HuH-7 (cell line): ENCODE results near the gene F11.
"Not testable (repeated sequence)": the region's sequence is repeated elsewhere in the genome, so short reads cannot be mapped to it uniquely, and the experiment has no call there.

ENCODE experiments used
- DNase-seq: peaks from one replicate; pipeline ENCODE4 v3.0.0; 2011; ENCODE audit warnings: low spot score

The F11 gene

GRCh38 chr4:186265683-186266652, at the start of gene F11:
F11 (plus strand) TSS chr4:186266189; CDS start chr4:186267137, 948 bp downstream.
- DNase-seq = no peak

DNA sequence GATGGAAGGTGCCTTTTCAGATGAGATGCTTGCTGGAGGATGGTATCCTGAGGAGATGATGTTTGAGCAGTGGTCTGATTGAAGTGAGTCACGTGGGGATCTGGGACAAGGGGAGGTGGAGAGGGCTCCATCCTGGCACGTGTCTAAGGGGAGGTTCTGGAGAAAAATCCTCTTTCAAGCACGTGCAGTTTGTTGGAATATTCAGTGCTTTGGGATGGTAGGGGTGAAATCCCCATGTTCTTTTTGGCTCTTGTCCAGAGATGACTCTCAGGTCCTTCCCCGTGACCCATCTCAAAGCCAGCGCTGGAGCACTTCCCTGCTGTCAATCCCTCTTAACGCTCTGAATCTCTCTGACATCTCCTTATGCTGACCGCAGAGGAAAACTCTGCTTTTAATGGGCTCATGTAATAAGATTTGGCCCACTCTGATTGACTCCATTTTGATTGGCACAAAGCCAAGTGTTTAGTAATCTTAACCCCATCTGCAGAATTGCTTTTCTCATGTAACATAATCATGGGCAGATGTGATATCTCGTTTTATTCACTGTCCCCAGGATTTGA, 49.4 kb upstream of the F11 start:
- no peak for DNase-seq

DNA sequence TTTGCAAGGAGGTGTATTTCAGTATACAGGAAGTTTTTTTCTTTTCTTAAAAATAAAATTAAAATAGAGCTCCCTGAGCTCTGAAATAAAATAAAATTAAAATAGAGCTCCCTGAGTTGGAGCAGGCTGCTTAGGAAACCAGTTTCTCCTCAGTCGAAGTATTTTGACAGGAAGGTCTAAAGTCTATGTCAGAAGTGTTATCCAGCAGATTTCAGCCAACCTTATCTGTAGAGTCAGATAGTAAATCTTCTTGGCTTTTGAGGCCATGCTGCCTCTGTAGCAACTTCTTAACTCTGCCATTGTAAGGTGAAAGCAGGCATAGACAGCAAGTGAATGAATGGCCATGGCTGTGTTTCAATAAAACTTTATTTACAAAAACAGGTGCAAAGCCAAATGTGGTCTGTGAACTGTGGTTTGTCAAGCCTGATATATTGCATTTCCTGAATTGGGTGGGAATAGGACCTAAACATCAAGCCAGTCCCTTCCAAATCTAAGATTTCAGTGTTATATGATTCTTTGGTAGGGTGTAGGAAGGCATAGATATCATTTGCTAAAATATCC, 48.2 kb upstream of the F11 start:
- DNase-seq = no peak

GRCh38 chr4:186221624-186222023, 44.4 kb upstream of the F11 start:
- no peak for DNase-seq

DNA sequence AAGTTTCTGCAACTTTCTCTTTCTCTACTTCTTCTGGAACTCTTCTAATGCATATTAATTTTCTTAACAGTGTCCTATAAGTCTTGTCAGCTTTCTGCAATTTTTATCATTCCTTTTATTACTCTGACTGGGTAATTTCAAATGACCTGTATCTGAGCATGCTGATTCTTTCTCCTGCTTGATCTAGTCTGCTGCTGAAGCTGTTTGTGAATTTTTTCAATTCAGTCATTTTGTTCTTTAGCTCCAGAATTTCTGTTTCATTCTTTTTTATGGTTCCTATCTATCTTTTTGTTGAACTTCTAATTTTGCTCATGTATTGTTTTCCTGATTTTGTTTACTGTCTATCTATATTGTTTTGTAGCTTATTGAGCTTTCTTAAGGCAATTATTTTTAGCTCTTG, 40.1 kb upstream of the F11 start:
- DNase-seq = no peak

DNA sequence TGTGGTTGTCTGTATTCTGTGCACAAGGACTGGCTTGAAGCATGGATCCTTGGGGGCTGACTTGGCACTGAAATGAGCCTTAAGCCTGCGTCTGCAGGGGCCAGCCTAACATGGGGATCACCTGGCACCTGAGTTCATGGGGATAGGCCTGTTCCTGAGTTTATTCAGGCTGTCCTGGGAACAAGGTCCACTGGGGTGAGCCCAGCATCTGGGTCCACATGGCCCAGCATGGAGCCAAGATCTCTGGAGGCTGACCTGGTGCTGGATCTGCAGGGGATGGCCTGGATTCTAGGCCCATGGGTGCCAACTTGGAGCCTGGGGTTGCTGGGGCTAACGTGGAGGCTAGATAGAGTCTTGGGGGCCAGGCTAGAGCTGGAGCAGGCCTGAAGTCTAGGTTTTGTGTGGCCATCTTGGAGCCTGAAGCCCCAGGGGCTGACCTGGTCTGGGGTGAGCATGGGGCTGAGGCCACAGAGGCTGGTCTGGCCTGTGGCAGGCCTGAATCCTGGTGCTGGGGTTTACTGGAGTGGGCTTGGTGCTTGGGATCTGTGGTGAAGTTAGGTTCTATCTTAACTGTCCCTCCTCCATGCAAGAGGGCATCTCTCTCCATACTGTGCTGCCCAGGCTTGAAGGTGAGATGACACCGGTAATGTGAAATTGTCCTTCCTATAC, 39.3 kb upstream of the F11 start:
- no peak for DNase-seq

DNA sequence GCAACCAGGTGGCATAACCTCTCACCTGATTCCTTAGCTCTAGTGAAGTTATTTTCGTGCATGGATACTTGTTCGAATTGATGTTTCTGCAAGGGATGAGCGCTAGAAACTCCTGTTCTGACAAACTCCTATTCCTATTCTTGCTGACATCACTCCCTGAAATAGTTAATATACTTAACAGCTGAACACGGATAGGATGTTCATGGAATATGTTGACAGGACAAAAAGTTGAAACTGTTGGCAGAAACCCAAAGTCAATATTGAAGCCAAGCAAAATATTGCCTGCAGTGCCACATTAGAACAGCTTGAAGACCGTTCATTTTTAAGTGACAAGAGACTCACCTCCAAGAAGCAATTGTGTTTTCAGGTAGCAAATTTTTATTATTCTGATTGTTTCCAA, 38.8 kb upstream of the F11 start, which contains the start of gene KLKB1:
TSS of gene KLKB1 (plus strand) at position 287 of the 400 bp plus-strand sequence. CDS start 689 bp downstream, outside the sequence.
- DNase-seq = peak; percentile 6

DNA sequence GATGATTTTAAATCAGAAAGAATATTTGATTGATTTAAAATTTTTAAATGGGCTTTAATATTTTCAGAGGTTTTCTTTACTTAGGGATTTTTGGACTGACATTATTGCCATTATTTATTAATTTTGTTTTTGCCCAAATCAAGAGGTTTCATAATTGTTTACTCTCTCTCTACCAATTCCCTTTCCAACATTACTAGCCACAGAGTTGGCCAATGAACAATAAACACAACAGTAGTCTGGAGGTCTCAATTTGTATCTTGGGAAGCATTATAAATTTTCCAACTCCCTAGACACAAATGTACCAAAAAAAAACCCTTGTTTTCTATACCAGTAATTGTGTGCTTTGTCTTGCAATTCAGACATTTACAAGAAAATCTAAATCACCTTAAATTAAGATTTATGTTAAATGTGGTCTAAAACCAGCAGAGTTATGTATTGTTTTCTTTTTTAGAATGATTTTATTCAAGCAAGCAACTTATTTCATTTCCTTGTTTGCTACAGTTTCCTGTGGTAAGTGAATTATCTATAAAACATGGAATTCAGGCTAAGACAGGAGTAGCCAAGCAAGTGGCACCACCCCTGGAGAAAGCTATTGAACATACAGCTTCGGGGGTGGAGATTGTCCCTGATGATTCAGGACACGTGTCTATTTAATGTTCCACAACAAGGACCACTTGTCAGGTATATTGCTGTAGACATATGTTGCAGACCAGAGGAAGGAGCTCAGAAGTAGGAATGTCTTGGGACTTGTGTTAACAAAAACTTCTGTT, 38.1 kb upstream of the F11 start:
- DNase-seq = no peak

DNA sequence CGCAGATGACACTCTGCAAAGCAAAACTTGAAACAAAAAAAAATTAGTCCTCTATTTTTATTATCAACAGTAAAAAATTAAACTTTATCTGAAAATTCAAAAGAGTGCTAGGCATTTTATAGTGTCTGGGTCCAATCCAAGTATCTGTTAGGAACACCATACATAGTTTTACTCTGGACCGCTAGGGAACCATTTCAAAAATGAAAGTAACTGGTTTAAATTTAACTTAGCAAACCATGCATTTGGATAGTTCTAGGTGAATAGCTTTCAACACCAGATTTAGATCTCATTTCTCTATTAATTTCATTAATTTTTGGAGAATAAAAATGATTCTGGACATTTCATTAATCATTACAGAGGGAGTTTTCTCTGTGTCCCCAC, 37.5 kb upstream of the F11 start:
- DNase-seq = no peak

DNA sequence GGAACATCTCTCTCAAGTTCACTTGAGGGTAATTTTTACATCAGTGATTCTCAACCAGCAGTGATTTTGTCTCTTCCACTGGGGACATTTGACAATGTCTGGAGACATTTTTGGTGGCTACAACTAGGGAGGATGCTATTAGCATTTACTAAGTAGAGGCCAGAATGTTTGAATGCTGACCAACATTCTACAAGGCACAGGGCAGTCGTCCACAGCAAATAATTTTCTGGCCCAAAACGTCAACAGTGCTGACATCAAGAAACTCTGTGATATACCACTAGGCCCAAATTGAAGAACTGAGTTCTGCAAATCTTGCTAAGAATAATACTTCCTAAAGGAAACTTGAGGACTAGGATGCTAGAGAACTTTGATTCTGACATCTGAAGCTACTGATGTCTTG, 31.6 kb upstream of the F11 start:
- no peak for DNase-seq

GRCh38 chr4:186236126-186236525, 29.9 kb upstream of the F11 start:
- no peak for DNase-seq

- DNase-seq = no peak
Observed at GRCh38 chr4:186240452-186240847, 25.5 kb upstream of the F11 start.

GRCh38 chr4:186240848-186241491, 25.0 kb upstream of the F11 start:
- DNase-seq = no peak

GRCh38 chr4:186241616-186242015, 24.4 kb upstream of the F11 start:
- DNase-seq = no peak

DNA sequence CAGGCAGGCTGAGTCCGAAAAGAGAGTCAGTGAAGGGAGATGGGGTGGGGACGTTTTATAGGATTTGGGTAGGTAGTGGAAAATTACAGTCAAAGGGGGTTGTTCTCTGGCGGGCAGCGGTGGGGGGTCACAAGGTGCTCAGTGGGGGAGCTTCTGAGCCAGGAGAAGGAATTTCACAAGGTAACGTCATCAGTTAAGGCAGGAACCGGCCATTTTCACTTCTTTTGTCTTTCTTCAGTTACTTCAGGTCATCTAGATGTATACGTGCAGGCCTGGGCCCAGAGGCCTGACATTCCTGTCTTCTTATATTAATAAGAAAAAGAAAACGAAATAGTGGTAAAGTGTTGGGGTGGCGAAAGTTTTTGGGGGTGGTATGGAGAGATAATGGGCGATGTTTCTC, 24.0 kb upstream of the F11 start:
- DNase-seq = not testable (repeated sequence)

DNA sequence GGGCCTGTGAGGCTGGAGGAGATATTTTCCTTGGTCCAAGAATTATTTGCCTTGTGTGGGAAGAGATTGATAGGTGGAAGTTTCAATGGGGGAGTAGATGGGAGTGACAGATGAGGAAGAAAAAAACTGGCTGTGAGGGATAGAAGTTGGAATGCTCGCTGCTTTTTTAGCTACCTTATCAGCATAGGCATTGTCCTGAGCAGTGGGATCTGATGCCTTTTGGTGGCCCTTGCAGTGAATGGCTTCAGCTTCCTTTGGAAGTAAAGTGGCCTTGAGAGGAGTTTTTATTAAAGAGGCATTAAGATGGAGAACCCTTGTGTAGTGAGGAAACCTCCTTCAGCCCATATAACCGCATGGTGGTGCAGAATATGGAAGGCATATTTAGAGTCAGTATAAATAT, 22.7 kb upstream of the F11 start:
- no peak for DNase-seq

DNA sequence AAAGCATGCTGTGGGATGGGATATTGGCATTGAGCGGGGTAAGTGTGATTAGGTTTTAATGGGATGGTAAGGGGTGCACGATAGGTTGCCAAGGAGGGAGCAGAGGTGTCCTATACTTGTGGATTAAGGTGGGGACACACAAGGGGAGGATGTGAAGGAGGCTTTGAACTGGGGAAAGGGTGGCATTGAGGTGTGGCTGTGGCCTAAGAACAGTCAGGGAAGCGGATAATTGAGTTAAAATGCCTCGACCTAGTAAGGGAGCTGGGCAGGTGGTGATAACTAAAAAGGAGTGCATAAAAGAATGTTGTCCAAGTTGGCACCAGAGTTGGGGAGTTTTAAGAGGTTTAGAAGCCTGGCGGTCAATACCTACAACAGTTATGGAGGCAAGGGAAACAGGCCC, 21.2 kb upstream of the F11 start:
- no peak for DNase-seq

GRCh38 chr4:186247062-186247752, 18.8 kb upstream of the F11 start:
- not testable (repeated sequence) for DNase-seq

DNA sequence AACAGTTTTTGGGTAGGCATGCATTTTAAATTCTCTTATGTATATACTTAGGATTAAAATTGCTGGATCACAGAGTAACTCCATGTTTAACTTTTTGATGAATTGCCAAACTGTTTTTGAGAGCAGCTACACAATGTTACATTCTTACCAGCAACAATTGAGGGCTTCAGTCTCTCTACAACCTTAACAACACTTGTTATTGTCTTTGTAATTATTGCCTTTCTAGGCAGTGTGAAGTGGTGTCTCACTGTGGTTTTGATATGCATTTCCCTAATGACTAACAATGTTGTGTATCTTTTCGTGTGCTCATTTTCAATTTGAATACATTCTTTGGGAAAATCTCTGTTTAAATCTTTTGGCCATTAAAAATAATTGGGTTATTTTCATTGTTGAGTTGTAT, 17.3 kb upstream of the F11 start:
- DNase-seq = no peak
